ENCODE measurements around the gene CYP26B1.

Gene CYP26B1

DNA sequence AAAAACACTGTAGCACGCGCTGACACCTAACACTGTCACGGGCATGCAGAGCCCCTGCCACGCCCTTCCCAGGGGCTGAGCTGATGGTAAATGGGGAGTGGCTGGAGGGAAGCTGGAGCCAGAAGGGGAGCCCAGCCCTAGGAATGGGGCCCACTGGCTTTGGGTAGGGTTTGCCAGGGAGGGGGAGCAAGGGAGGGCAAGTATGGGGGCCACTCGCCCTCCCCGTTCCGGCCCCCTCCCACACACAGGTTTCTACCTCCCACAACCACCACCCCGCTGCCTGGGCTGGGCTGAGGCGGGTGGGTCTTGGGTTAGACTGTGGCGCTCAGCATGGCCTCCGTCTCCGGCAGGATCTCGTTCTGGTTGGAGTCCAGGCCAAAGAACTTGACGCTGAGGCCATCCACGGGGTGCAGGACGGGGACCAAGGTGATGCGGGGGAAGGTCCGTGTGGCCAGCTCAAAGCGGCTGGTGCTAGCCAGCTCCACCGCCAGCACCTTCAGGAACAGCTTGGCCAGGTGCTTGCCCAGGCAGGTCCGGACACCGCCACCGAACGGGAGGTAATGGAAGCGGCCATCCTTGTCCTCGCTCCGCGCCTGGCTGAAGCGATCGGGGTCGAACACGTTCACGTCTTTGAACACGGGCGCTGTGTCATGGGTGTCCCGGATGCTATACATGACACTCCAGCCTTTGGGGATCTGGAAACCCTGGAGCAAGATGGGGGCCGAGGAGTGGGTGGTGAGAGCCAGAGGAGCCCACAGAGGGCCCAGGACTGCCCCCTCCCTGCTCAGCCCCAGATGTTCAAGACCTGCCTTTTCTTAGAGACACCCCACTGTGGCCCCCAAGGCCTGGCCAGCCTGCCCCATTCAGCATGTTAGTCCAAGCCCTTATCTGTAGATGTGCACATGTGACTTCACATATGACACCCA is 15.5 kb downstream of the CYP26B1 start:
- in situ Hi-C loops (cut with HindIII; ENCODE audit: low sequenced_read_pairs), result no loop called here

DNA sequence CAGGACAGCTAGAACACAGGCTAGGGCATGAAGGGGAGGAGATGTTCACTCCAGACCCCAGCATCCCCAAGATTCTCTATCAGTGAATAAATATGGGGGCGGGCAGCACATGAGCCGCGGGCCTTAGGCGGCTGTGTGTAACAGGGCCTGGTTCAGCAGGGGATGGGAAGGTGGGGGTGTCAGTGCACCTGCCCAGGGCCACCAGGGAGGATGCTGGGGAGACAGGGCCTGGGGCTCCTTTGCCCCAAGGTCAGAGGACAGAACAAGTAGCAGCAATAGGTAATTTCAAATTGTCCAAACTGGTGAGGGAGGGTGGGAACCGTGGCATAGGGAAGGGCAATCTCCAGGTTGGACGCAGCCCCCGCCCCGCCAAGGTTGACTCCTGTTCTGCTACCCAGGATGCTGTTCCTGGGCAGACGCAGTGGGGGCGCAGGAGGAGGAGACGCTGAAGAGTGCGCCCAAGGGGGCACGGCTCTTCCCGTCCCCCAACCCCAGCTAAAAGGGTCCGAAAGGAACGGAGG is 16.2 kb downstream of the CYP26B1 start:
- in situ Hi-C loops (cut with HindIII; ENCODE audit: low sequenced_read_pairs), result no loop called here

DNA sequence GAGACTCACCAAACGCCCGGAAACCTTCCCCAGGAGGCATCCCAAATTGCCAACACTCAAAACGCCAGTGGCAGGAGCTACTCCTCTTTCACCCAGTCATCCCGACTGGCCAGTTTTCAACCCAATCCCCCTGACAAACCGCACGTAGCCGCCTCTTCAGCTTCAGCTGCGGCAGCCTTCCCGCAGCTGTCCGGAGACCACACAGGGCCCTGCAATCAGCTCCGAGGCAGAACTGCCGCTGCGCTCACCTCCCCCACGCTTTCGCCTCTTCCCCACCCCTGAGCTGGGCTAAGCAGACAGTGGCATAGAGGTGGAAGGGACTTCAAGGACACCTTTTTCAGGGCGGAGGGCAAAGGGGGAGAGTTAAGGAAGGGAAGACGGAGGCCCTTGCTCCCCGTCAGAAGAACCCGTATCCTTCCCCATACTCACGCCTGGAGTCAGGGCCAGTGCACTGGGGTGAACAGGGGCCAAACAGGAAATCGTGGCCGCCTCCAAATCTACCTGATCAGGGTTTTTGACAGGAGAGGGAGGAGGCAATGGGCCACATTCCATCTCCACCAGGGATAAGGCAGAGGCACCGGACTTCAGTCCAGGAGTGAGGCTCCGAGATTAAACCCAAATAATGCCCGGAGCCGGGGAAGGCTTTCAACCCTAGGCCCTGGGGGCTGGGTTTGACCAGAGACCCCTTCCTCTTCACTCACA is 16.9 kb downstream of the CYP26B1 start:
- in situ Hi-C loops (cut with HindIII; ENCODE audit: low sequenced_read_pairs), result no loop called here

DNA sequence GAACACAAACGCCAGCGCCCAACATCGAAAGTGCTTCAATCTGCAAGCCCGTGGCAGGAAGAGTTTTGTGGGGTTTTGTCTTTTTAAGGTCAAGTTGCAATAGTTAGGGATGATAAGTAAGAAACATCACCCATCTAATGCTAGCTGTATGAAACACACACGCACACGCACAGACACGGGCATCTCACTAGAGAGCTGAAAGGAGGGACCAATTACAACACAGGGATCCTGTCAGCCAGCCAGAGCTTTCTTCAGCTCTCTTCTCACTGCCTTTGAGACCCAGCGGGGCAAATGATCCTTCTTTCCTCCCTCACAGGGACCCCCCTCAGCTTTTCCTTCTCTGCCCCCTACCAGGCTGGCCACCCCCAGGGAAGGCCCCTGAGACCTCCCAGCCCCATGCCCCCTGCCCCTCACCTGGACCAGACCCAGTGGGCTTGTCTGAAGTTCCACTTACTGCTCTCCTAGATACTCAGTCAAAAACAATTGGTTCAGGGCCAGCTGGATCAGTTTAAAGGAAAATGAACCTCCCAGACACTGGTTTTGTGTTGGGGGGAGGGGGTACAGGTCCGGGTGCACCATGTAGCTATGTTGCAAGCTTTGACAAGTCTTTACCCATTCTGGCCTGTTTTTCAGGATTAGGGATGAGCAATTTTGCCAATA is 17.9 kb downstream of the CYP26B1 start:
- in situ Hi-C loops (cut with HindIII; ENCODE audit: low sequenced_read_pairs), result no loop called here

DNA sequence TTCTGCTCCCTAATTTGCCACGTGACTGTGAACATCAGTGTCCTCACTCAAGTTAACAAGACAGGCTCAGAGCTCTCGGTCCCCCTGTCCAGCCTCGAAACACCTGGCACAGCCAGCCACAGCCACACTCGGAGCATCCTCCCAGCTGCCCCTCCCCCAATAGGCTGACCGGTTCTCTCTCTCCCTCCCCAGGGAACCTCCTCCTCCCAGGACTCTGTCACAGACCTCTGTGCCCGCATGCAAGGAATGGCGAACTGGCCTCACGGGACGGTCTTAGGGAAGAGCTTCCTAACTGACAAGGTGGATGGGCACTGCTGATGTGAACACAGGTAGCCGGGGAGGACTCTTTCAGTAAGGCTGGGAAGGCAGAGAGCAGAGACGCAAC is 18.8 kb downstream of the CYP26B1 start:
- in situ Hi-C loops (cut with HindIII; ENCODE audit: low sequenced_read_pairs), result no loop called here

DNA sequence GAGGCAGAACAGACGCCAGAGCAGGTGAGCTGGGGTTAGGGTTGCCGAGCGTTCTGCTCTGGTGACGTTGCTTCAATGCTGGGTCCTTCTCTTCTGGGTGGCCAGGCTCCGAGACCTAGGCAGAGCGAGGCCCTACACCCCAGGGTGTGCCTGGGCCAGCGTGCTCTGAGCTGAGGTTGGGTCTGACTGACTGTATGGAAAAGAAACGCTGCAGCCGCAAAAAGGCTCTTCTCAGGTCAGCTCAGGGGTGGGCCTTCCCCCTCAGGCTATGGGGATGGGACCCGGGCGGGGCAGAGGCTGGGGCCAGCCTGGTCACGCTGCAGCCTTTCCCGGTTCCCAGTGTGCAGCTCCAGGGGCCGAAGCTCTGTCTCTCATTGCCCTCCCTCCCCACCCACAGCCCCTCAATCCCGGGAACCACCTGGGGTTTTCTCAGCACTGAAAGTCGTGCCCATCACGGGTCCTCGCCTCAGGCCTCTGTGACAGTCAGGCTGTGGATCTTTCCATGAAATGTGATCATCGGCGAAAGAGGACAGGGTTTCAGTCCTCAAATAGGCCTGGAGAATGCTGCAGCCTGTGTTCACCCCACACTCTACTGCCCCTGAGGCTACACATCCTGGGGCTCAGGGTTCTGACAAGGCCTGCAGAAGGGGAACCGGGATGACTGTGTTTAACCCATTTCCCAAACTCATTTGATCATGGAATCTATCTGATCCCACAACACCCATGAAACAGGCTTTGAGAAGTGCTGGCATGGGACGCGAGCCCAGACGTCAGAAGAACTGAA is 19.4 kb downstream of the CYP26B1 start:
- in situ Hi-C loops (cut with HindIII; ENCODE audit: low sequenced_read_pairs), result no loop called here

DNA sequence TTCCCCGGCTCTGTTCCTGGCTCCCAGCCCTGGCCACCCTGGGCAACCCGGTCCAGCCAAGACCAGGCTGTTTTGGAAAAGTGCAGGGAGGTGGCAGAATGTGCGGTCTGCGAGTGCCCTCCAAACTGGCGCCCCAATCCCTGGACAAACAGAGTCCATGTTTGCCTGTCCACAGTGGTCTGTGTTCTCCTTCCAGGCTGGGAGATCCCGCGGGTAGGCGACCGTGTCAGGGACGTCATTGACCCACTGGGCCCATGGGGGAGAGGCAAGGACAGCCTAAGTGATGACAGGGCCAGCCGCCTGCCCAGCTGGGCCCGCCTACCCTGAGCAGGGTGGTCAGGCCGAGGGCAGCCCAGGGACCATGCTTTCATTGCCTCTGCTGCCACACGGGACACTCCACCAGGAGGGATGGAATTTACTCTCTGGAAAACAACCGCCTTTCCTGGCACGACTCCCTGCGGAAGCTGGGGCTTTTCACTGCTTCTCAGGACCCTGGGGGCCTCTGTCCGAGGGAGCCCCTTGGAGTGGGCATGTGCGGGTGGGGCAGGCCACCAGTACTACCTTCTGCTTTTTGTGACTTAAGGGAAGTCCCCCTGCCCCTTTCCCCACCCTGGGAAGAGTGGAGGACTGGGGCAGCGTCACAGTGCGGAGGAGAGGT is 20.1 kb downstream of the CYP26B1 start:
- in situ Hi-C loops (cut with HindIII; ENCODE audit: low sequenced_read_pairs), result no loop called here

DNA sequence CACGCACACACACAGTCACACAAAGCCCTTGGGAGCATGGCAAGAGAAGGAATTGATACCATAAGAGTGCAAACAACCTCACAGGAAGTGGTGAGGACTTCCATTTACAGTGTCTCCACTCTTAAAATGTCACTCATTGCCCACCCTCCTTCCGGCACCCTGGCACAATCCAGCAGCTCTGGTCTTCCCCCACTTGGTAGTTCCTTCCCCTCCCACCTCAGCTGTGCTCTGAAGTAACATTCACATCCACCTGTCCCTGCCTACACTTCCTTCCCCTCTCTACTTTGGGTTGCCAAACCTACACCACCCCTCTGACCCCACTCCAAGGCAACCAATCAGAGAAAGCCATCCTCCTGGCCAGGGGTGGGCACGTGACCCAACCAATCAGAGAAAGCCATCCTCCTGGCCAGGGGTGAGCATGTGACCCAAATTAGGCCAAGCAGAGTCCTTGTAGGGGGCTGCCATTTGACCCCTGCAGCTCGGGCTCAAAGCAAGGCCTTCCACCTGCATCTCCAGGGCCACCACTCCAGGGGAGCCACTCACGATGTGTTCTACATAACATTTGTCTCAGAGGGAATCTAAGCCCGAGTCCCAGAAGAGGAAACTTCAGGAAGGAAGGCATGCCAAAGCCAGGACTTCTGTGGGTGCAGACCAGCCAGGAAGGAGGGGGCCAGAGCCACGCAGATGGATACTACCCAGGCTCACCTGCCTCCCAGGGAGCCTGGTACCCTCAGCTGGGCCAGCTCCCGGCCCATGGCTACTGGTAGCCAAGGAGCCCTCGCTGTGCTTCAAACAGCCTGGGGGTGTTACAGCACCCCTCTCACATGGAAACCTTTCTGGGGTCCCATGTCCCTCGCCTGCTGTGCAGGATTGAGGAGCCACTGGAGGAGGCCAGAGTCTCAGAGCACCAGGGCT is 21.2 kb downstream of the CYP26B1 start:
- in situ Hi-C loops (cut with HindIII; ENCODE audit: low sequenced_read_pairs), result no loop called here

DNA sequence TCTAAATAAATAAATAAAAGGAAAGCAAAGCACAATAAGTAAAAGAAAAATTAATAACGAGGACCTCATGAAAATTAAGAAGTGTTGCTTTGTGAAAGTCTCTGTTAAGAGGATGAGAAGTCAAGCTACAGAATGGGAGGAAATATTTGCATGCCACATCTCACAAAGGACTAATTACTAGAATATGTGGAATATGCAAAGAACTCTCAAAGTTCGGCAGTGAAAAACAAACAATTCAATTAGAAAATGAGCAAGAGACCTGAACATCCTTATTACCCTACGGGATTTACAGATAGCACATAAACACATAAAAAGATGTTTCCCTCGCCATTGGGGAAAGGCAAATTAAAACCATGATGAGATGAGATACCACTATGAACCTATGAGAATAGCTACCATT is 23.3 kb downstream of the CYP26B1 start:
- in situ Hi-C loops (cut with HindIII; ENCODE audit: low sequenced_read_pairs), result no loop called here

DNA sequence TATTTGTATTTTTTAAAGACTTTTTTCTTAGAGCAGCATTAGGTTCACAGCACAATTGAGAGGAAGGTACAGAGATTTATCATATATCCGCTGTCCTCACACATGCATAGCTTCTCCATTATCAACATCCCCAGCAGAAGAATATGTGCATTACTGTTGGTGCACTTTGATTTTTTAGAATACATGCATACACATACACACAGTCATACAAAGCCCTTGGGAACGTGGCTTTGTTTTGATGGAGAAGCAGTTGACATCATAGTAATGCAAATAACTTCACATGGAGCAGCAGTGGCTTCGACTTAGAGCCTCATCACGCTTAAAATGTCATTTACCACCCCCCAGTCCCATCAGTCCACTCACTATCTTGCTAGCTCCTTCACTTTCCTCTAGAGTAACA is 26.5 kb downstream of the CYP26B1 start:
- in situ Hi-C loops (cut with HindIII; ENCODE audit: low sequenced_read_pairs), result no loop called here

DNA sequence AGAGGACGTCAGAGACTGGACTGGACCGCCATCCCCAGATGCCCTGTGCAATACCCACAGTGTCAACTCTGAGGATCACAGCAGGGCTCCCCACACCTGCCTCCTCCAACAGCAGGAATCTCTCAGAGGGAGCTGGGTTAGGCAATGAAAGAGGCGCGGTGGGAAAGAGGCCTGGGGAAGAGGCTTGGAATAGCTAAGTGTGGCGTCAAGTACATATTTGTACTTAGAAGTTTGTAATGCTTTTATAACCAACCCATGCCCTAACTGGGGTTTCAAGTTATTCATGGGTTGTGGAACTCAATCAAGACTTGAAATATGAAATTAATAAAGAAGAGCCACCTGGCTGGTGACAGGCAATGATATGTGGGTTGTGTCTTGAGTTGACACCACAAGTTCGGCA is 28.7 kb downstream of the CYP26B1 start:
- in situ Hi-C loops (cut with HindIII; ENCODE audit: low sequenced_read_pairs), result no loop called here

DNA sequence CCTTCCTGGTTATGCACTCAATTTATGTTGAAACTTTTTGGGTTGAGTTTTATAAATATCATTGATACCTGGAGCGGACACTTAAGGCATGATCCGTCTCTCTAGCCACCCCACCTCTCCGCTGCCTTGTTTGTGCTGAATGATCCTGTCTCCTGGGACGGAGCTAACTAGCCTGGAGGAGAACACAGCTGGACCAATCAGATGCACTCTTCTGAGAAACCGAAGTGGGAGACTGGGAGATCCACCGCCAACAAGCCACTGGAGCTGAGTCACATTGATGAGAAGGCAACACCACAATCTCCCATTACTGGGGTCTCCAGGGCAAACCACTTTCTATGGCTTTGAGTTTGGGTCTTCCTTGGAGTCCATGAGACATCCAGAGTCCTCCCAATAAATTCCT is 29.3 kb downstream of the CYP26B1 start:
- in situ Hi-C loops (cut with HindIII; ENCODE audit: low sequenced_read_pairs), result no loop called here

DNA sequence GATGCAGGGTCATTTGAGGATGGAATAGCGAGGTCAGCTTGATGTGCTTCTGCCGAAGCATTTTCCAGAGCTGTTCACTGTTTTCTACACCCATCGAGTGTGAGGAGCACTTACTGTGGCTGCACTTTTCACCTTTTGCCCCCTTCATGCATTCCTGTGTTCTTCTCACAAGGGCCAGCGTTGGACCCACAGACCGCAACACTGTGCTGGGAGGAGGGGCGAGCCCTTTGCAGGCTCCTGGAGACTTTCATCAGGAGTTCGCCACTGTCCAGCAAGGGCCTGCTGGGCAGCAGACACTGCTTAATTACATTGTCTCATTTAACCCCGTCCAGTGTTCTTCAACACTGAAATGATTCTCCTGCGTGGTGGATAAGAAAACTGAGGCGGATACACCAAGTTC is 29.9 kb downstream of the CYP26B1 start:
- in situ Hi-C loops (cut with HindIII; ENCODE audit: low sequenced_read_pairs), result no loop called here

DNA sequence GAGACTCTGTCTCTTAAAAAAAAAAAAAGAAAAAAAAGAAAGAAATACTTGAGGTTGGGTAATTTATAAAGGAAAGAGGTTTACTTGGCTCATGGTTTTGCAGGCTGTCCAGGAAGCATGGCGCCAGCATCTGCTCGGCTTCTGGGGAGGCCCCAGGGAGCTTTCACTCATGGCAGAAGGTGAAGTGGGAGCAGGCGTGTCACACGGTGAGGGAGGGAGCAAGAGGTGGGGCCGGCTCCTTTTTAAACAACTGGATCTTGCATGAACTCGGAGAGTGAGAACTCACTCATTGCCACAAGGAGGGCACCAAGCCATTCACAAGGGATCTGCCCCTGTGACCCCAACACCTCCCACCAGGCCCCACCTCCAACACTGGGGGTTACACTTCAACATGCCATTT is 30.6 kb downstream of the CYP26B1 start:
- in situ Hi-C loops (cut with HindIII; ENCODE audit: low sequenced_read_pairs), result no loop called here

DNA sequence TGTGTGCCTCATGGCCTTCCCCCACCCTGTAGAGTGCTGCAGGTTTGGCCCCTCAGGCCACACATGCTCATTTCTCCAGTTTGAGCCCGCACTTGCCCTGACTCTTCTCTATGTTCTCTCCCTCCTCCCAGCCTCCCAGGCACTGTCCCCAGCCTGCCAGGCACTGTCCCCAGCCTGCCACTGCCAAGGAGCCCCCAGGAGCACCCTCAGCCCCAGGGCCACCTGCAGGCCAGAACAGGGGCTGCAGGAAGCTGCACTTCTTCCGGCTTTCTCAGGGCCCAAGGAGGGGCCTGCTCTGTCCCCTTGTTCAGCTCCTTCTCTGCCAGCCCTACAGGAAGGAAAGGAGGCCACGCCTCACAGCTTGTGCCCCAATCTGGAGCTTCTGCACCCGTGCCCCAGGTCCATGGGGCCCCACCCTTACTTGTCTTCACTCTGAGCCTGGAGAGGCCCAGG is 31.6 kb downstream of the CYP26B1 start:
- in situ Hi-C loops (cut with HindIII; ENCODE audit: low sequenced_read_pairs), result no loop called here

DNA sequence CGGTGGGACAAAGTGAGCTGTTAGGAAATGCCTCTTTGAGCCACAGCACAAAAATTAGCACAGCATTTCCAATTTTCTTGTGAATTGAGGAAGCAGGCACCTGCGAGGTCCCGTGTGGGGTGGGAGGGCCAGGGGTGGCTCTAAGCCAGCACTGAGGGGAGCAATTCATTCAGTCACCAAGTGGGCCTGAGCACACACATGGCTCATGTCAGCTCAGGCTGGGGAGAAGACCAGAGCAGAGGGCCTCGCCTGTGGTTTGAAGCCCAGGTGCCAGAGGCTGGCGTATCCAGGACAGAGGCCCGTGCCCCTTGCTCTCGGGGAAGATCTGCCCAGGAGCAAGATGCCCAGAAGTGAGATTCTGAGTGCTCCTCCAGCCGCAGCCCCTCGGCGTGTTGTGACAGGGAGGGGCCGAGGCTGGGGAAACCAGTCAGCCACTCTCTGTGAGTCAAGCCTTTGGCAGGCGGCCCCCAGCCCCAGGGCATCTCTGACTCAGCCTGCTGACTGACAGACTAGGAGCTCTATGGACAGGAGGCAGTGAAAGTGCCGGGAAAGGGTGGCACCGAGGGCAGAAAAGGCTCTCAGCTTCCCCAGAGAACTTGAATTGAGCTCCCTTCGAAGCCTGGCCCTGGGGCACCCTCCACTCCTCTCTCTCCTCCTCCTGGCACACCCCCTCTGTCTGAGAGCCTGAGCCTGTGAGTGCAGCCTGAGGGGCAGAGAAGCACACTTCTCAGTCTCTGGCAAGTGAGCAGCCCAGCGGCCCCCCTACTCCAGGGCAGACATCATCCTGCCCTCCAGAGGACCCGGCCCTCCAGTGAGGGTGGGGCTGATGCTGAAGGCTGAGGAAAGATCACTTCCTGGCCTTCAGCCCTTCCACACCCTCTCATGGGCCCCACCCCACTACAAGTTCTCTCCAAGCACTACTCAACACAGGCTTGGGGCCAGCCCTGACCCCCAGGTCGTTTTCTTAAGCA is 32.3 kb downstream of the CYP26B1 start:
- in situ Hi-C loops (cut with HindIII; ENCODE audit: low sequenced_read_pairs), result no loop called here

DNA sequence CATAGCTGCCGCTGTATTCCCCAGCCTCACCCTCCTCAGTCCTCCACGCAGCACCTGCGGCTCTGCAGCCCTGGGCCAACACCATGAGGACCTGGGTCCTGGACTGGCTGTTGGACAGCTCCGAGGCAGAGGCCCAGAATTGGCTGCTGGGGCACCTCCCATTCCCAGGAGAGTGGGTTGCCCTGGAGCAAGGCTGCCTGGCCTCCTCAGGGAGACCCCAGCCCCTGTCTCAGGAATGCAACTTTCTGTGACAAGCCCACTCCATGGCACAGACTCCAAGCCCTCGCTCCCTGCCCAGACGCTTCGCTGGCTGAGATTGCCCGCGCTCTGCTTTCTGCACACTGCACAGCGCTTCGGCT is 33.0 kb downstream of the CYP26B1 start:
- in situ Hi-C loops (cut with HindIII; ENCODE audit: low sequenced_read_pairs), result no loop called here

Measured in DLD1 (cell line).